ENCODE results near the gene ECSCR. TPM values are rescaled to one million over a fixed set of nuclear protein-coding genes. Genes with fewer than 3 reads are reported as not detected.

ECSCR gene
- total and polyA plus RNA-seq, 10 of the 15 experiments (the other 5 are each of a cell fraction or from before 2014, with no cell fraction given), result 0.15 to 0.83 (median 0.23) TPM; not detected in 3

DNA sequence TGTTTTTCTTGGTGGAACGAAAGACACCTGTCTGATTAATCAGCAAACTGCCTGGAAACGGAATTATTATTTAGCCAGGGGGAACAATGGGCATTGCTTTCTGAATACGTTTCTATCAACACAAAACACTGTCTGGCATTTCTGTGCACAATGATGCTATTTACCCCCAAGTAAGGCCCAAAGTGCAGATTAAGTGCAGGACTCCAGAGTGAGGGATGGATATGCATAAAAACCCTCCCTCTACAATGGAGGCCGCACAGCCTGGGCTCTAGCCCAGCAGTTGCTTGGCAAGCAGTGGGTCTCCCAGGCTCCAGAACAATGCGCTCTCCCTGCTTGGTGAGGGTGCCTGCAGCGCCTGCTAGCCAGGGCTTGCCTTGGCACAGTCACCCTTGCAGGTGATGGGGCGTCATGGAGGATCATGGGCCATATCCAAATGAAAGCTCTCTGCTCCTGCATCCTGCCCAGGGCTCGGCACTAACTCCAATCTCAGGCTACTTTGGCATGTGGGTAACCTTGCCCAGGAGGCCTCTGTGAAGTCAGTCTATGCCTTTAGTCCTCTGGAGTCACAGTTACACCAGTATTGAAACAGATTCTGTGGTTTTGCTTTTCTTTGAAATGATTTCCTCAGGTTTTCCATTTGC lies 47.2 kb downstream of the ECSCR start:
- Histone ChIP-seq H3K4me2 (ENCODE audit: control insufficient read depth, insufficient read depth) (no peak overlapping the region), H3K36me3 (ENCODE audit: control insufficient read depth in 2 of 2, insufficient read depth in 2 of 2, low read length in 1 of 2) (no peaks in the 10 kb centered on the region; a peak in 1 of 4 replicates), H3K9me3 (replicated peaks; ENCODE audit: control insufficient read depth, insufficient read depth, low read length) (no peaks in the 10 kb centered on the region), H3K27ac (ENCODE audit: control insufficient read depth, insufficient read depth) (no peak overlapping the region), H3K79me2 (ENCODE audit: control insufficient read depth, insufficient read depth, low read length) (no peaks in the 10 kb centered on the region), H3K4me3 (no peak overlapping the region), H3K4me1 (ENCODE audit: control insufficient read depth, insufficient read depth, low read length) (peaks cover 21% of the 10 kb centered on the region), H3K27me3 (replicated peaks in 1 of 2; ENCODE audit: control insufficient read depth in 2 of 2, insufficient read depth in 2 of 2, low read length in 1 of 2) (no peaks in the 10 kb centered on the region), H4K20me1 (ENCODE audit: control insufficient read depth, insufficient read depth) (no peaks in the 10 kb centered on the region), H3K9ac (ENCODE audit: control insufficient read depth, insufficient read depth, low read length) (no peak overlapping the region), H2AFZ (ENCODE audit: control insufficient read depth, low read depth, low read length) (no peak overlapping the region)
- in situ Hi-C loops (cut with MboI) (no loop called here), intact Hi-C loops (cut with micrococcal nuclease; ENCODE audit: unreplicated experiment) (no loop called here)
- no peak for DNase-seq (ENCODE audit: low read depth, low spot score)
- BruUV-seq (replicated peaks), result no TSS peak
- ChIA-PET CTCF (interaction anchor here (0.6 to 3.8 kb wide), 9 partner anchors 9 to 218 kb away, joined by 3 to 24 read pairs (median 3); partner anchors contain the start of gene DNAJC18), SMC1A (ENCODE audit: uncharacterized antibody, unreplicated experiment) (interaction anchor here (1.1 to 3.2 kb wide), 6 partner anchors 9 to 67 kb away, joined by 3 to 14 read pairs (median 6); partner anchors contain the start of gene SPATA24), POLR2A (interaction anchor here (0.8 to 3.4 kb wide), 4 partner anchors 19 to 109 kb away, joined by 3 to 14 read pairs (median 4); partner anchors contain the start of gene DNAJC18), RAD21 (ENCODE audit: unreplicated experiment) (interaction anchor here (0.8 to 3.6 kb wide), 4 partner anchors 8 to 98 kb away, joined by 3 to 19 read pairs (median 6); partner anchors contain the start of gene SPATA24)
- no peak for FAIRE-seq
- TF ChIP-seq MAX (IDR thresholded peaks at IDR 0.05; ENCODE audit: low read depth, low read length) (no peak), RUNX3 (IDR thresholded peaks at IDR 0.05; ENCODE audit: low read length) (peak; percentile 22; the same call in 1 of the 2 replicates)
- peak; percentile 32 for ATAC-seq
- WGBS (ENCODE audit: insufficient coverage, insufficient replicate concordance, low lambda C conversion rate, missing lambda C conversion rate), result 79% methylated on average over 8 of the region's 8 CpGs

DNA sequence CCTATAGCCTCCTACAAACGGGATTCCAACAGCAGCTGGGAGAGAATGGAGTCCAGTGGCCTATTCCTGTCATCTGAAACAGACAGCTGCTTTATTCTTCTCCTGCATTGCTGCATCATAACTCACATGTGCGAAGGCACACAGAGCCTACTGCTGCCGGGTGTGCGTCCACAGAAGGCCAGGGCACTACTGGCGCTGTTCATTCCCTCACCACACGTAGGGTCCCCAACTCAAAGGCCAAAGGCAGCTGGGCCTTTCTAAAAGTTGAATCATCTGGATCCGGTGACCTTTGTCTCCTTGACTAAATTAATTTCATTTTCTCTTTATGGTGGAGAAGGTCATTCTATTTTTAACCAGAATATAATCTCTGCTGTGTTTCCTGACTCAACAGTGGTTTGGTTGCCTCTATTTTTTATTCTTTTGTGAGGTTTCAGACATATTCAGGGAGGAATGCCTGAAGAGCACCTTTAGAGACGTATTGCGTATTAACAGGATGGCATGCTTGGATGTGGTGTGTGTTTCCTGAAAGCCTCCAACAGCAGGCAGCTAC lies 47.9 kb downstream of the ECSCR start:
- H2AFZ ChIP-seq (ENCODE audit: control insufficient read depth, low read depth, low read length), result no peak overlapping the region
- in situ Hi-C loops (cut with MboI), result no loop called here
- SMC1A ChIA-PET (ENCODE audit: uncharacterized antibody, unreplicated experiment), result interaction anchor here (0.8 to 3.2 kb wide), 11 partner anchors 8 to 163 kb away, joined by 3 to 19 read pairs (median 5); partner anchors contain the start of genes DNAJC18 and SPATA24

More for the DNA sequence above, 47.9 kb downstream of the ECSCR start:
- H3K36me3 ChIP-seq (ENCODE audit: control insufficient read depth in 2 of 2, insufficient read depth in 2 of 2, low read length in 1 of 2), result no peaks in the 10 kb centered on the region; a peak in 1 of 4 replicates
- POLR2A ChIA-PET, result interaction anchor here (0.6 to 3.4 kb wide), 9 partner anchors 7 to 141 kb away, joined by 3 to 14 read pairs (median 3); partner anchors contain the start of gene DNAJC18
- intact Hi-C loops (cut with micrococcal nuclease; ENCODE audit: unreplicated experiment), result no loop called here
- no peaks in the 10 kb centered on the region for H3K79me2 ChIP-seq (ENCODE audit: control insufficient read depth, insufficient read depth, low read length)
- RAD21 ChIA-PET (ENCODE audit: unreplicated experiment), result interaction anchor here (0.5 to 3.6 kb wide), 7 partner anchors 11 to 1106 kb away, joined by 3 to 19 read pairs (median 4); partner anchors contain the start of genes DNAJC18 and SPATA24
- no peaks in the 10 kb centered on the region for H3K9me3 ChIP-seq (replicated peaks; ENCODE audit: control insufficient read depth, insufficient read depth, low read length)
- TF ChIP-seq PRDM15 (CRISPR knock-in tag; IDR thresholded peaks at IDR 0.05) (no peak), SMARCA5 (IDR thresholded peaks at IDR 0.05) (no peak), KAT2A (conservative IDR thresholded peaks at IDR 0.05; ENCODE audit: control insufficient read depth, low read depth, low read length) (no peak), ATF3 (IDR thresholded peaks at IDR 0.05; ENCODE audit: borderline replicate concordance, extremely low read depth, low read depth, low read length) (no peak), MAX (IDR thresholded peaks at IDR 0.05; ENCODE audit: low read depth, low read length) (no peak), EZH2 (IDR thresholded peaks at IDR 0.05; ENCODE audit: borderline replicate concordance, control insufficient read depth, low read depth, low read length) (no peak), CBFB (IDR thresholded peaks at IDR 0.05; ENCODE audit: low read depth) (no peak)
- FAIRE-seq (no peak), DNase-seq (ENCODE audit: low read depth, low spot score) (no peak), ATAC-seq (peak; percentile 32; the same call in 2 of the 3 replicates)
- no peaks in the 10 kb centered on the region for H4K20me1 ChIP-seq (ENCODE audit: control insufficient read depth, insufficient read depth)
- H3K27ac ChIP-seq (ENCODE audit: control insufficient read depth, insufficient read depth), result peak overlapping the region; percentile 51
- no peaks in the 10 kb centered on the region for H3K27me3 ChIP-seq (replicated peaks in 1 of 2; ENCODE audit: control insufficient read depth in 2 of 2, insufficient read depth in 2 of 2, low read length in 1 of 2)
- WGBS (ENCODE audit: insufficient coverage, insufficient replicate concordance, low lambda C conversion rate, missing lambda C conversion rate), result 96% methylated on average over 9 of the region's 9 CpGs
- no peak overlapping the region for H3K4me3 ChIP-seq
- no TSS peak for BruUV-seq (replicated peaks)
- CTCF ChIA-PET, result interaction anchor here (0.9 to 3.8 kb wide), 7 partner anchors 8 to 161 kb away, joined by 3 to 24 read pairs (median 5); partner anchors contain the start of genes DNAJC18 and SPATA24
- H3K4me1 ChIP-seq (ENCODE audit: control insufficient read depth, insufficient read depth, low read length), result peaks cover 21% of the 10 kb centered on the region
- H3K4me2 ChIP-seq (ENCODE audit: control insufficient read depth, insufficient read depth), result 0 out of 2 replicates have a peak overlapping the region, but pooled peaks have one; percentile 46
- H3K9ac ChIP-seq (ENCODE audit: control insufficient read depth, insufficient read depth, low read length), result no peak overlapping the region

Measured in GM12878 (cell line).